Skeletal muscle satellite cell (primary cell): ENCODE results near the gene RPL15.
A peak's percentile ranks its signal among the peaks of the same experiment; 100 is the strongest.

Experiments
- H3K27me3 ChIP-seq: 2 replicates; pipeline ENCODE4 v1.7.0; 2013; ENCODE audit warnings: low read length; ENCODE audit not compliant: control insufficient read depth, insufficient read depth
- H3K36me3 ChIP-seq: 2 replicates; pipeline ENCODE4 v1.7.0; 2013; ENCODE audit warnings: mild to moderate bottlenecking, control low read depth, low read length; ENCODE audit not compliant: insufficient read depth
- H3K4me1 ChIP-seq: 2 replicates; pipeline ENCODE4 v1.7.0; 2013; ENCODE audit warnings: low read length; ENCODE audit not compliant: control insufficient read depth, insufficient read depth
- H3K4me2 ChIP-seq: 2 replicates; pipeline ENCODE4 v1.7.0; 2013; ENCODE audit warnings: mild to moderate bottlenecking, low read length
- H3K4me3 ChIP-seq: 2 replicates; pipeline ENCODE4 v1.7.0; 2013; ENCODE audit warnings: low read length
- H3K9ac ChIP-seq: 2 replicates; pipeline ENCODE4 v1.7.0; 2013; ENCODE audit warnings: mild to moderate bottlenecking, low read depth, low read length, moderate library complexity
- H3K9me3 ChIP-seq: replicated peaks from 2 replicates; pipeline ENCODE4 v1.7.0; 2013; ENCODE audit warnings: mild to moderate bottlenecking, control low read depth, low read length

The RPL15 gene

DNA sequence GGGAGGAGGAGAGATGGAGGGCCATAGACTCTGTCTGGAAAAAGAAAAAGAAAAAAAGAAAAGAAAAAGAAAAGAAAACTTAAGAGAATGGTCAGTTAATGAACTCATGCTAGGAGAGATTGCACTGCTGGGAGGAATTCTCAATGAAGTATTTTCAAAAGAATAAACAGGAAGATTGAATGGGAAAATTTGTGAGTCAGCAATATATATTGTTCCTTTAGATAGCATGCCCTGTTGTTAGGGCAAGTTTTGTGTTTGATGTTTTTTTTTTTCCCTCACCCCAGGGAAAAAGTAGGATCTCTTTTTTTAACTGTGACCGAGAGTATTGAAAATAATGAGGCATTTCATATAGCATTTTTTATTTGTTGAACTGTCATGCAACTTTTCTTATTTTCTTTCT, 20.4 kb downstream of the RPL15 start:
- no peak overlapping the region for H3K4me3 ChIP-seq
- no peaks in the 10 kb centered on the region for H3K9me3 ChIP-seq
- no peaks in the 10 kb centered on the region for H3K4me1 ChIP-seq
- H3K36me3 ChIP-seq = no peaks in the 10 kb centered on the region
- no peaks in the 10 kb centered on the region for H3K27me3 ChIP-seq
- no peak overlapping the region for H3K9ac ChIP-seq
- no peak overlapping the region for H3K4me2 ChIP-seq

DNA sequence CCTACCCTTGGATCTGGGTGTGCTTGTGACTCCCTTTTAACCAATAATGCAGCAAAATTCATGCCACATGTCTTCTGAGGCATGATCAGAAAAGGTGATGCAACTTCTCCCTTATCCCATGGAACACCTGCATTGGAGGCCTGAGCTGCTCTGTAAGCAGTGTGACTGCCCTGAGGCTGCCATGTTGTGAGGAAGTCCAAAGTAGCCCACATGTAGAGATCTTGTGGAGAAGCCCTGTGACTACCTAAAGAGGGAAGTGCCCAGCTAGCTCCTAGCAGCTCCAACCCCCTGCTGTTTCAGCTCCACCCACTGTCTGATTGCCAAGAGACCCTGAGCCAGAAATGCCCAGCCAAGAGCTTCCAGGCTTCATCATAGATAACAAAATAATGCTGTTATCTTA, 21.8 kb downstream of the RPL15 start:
- Histone ChIP-seq H3K9me3 (no peaks in the 10 kb centered on the region), H3K36me3 (no peaks in the 10 kb centered on the region), H3K4me1 (no peaks in the 10 kb centered on the region), H3K27me3 (peaks cover 3% of the 10 kb centered on the region), H3K4me3 (no peak overlapping the region), H3K9ac (no peak overlapping the region), H3K4me2 (no peak overlapping the region)

DNA sequence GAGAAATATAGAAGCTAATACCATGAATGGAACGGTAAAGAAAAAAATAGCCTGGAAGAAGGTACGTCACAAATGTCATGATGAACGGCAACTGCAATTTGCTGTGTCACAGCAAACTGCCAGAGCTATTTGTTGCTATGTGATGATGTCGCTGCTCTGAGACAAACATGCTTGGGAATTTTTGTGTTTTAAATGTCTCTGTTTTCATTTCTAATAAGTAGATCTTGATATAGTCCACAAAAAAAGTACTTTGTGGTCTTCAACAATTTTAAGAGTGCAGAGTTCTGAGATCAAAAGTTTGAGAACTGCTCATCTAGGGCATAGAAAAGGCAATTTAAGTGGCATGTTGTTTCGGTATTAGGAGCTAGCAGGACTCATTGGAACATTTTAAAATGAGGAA, 23.8 kb downstream of the RPL15 start:
- Histone ChIP-seq H3K9ac (no peak overlapping the region), H3K4me2 (no peak overlapping the region), H3K36me3 (no peaks in the 10 kb centered on the region), H3K9me3 (no peaks in the 10 kb centered on the region), H3K27me3 (peaks cover 11% of the 10 kb centered on the region), H3K4me3 (no peak overlapping the region), H3K4me1 (peaks cover 3% of the 10 kb centered on the region)

DNA sequence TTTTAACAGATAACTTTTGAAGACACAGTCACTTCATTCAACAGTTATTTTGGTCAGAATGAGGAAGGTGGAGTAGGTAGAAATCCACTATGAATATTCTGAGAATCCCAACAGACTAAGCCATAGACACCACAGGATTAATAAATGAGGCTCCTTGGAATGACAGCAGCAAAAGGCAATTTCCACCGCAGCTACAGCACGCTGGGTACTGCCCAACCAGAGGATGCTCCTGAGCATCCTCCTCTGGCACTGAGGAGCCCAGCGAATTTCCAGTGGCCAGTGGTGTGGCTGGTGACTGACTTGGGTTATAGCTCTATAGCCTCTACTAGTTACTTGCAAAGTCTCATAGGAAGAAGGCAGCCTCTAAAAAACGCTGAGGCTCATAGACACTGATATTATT, 24.5 kb downstream of the RPL15 start:
- no peak overlapping the region for H3K9ac ChIP-seq
- no peaks in the 10 kb centered on the region for H3K36me3 ChIP-seq
- no peaks in the 10 kb centered on the region for H3K9me3 ChIP-seq
- no peak overlapping the region for H3K4me3 ChIP-seq
- H3K4me1 ChIP-seq = peaks cover 5% of the 10 kb centered on the region
- no peak overlapping the region for H3K4me2 ChIP-seq
- H3K27me3 ChIP-seq = peaks cover 11% of the 10 kb centered on the region

DNA sequence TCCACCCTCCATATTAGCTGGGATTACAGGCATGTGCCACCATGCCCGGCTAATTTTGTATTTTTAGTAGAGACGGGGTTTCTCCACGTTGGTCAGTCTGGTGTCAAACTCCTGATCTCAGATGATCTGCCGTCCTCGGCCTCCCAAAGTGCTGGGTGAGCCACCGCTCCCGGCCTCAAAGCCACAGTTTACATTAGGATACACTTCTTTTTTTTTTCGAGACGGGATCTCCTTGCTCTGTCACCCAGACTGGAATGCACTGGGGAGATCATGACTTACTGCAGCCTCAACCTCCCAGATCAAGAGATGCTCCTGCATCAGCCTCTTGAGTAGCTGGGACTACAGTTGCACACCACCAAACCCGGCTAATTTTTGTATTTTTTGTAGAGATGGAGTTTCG, 25.6 kb downstream of the RPL15 start:
- no peak overlapping the region for H3K4me3 ChIP-seq
- H3K27me3 ChIP-seq = peaks cover 11% of the 10 kb centered on the region
- H3K4me1 ChIP-seq = peaks cover 15% of the 10 kb centered on the region
- H3K9me3 ChIP-seq = no peaks in the 10 kb centered on the region
- no peak overlapping the region for H3K4me2 ChIP-seq
- no peak overlapping the region for H3K9ac ChIP-seq
- no peaks in the 10 kb centered on the region for H3K36me3 ChIP-seq

DNA sequence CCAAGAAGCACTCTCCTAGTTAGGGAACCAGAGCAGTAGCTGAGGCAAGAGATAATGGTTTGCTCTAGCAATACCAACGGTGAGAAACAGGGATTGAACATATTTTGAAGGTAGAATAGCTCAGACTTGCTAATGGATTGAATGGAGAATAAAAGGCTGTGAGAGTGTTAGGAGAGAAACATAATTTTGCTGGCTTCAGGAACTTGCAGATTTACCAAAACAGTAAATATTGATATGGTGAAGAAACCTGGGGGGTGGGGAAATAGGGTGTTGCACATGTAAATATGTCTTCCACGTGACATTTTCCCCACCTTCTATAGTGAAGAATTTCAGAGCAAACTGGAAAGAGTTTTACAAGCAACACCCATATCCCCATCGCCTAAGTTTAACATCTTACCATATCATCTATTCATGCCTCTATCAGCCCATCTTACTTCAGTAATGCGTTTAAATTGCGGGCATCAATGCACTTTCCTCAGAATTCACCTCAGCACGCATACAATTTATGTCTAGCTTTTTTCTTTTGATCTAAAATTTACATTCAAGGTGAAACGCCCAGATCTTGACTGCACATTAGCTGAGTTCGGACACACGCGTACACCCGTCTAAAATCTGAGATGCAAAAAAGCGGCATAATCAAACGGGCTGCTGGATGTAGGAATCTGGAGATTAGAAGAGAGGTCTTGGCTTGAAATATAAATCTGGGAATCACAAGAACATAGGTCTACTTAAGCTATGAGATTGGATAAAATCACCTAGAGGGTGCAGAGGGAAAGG, 27.3 kb downstream of the RPL15 start:
- Histone ChIP-seq H3K9ac (peak overlapping the region; percentile 82), H3K4me3 (peak overlapping the region; percentile 96), H3K4me2 (peak overlapping the region; percentile 94), H3K27me3 (peaks cover 11% of the 10 kb centered on the region), H3K9me3 (no peaks in the 10 kb centered on the region), H3K36me3 (no peaks in the 10 kb centered on the region), H3K4me1 (peaks cover 23% of the 10 kb centered on the region)

DNA sequence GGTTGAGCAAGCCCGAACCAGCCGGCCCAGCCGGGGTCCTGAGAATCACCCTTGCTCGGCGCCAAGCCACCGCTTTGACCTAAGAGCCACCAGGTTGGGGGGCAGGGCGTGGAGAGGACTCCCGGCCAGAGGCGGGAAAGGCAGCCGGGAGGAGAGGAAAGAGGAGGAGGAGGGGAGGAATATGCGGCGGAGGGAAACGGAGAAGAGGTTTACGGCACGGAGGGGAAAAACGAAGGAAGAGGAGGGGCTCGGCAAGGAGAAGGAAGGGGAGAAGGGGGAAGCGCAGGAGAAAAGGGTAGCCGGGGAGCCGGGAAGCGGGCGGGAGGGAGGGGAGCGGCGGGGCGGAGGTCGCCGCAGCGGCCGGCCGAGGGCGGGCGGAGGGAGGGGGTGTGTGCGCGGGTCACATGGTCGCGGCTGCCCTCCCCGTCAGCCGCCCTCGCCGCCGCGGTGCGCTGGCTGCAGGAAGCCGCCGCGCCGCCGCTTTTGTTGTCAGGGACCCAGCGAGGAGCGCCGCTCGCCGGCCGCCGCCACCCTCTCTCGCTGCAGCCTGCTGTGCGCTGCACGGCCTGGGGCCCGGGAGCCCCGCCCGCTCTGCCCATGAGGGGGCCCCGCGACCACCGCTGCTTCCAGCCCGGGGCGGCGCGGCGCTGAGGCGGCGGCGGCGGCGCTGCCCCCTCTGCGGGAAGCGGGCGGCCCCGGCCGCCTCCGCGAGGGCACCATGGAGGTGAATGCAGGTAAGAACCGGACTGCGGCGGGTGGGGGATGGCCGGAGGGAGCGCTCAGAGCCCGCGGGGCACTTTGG, 28.1 kb downstream of the RPL15 start, which contains the start of gene NR1D2:
Gene NR1D2, plus strand, starts transcription at position 426 of the 802 bp plus-strand sequence. Its CDS starts 293 bp downstream, at position 719.
- Histone ChIP-seq H3K27me3 (peaks cover 11% of the 10 kb centered on the region), H3K4me3 (peak within 1 kb of the TSS; percentile 96), H3K36me3 (no peaks in the 10 kb centered on the region), H3K9me3 (no peaks in the 10 kb centered on the region), H3K9ac (peak within 1 kb of the TSS; percentile 88), H3K4me1 (peaks cover 23% of the 10 kb centered on the region), H3K4me2 (peak within 1 kb of the TSS; percentile 96)

DNA sequence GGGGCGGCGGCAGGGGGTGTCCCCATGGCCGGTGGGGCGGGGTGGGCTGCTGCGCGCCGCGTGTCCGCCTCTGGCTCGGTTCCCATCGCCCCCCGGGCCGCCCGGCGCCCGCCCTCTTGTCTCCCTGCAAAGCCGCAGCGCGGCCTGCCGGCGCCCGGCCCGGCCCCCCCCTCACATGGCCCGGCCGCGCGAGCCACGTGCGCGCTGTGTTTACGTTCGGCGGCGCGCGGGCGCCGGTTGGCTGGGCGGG, 28.7 kb downstream of the RPL15 start:
- H3K27me3 ChIP-seq = peaks cover 11% of the 10 kb centered on the region
- no peaks in the 10 kb centered on the region for H3K9me3 ChIP-seq
- peak overlapping the region; percentile 88 for H3K9ac ChIP-seq

DNA sequence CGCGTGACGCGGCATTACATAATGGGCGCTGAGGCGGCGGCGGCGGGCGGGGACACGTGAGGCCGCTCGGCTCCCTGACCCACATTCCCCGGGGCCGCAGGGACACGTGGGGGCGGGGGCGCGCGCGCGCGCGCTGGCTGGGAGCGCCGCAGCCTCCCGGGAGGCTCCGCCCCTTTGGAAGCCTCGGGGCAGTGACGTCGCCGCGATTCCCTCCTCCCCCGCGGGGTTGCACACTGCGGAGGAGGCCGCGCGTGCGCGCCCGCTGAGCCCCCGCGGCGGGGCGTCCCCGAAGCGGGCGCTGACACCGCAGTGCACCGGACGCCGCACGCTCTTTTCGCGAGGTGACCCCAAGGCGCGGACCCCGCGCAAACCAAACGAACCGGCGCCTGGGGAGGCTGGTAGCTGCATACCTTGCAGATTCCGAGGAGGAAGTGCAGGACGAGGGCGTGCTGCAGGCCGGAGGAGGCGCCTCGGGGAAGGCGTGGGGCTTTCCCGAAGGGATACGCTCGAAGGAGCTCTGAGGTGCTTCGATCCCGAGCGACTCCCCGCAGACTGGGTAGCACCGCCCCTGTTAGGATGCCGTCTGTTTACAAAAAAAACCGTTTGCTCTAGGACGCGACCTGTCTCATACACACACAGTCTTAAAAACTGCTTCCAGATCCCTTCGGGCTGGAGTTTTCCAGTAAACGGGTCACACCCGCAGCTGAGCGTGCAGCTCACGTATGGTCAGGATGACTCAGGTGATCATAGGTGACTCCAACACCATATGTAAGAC, 29.2 kb downstream of the RPL15 start:
- peaks cover 23% of the 10 kb centered on the region for H3K4me1 ChIP-seq
- H3K9ac ChIP-seq = peak overlapping the region; percentile 88

More for the DNA sequence above, 28.7 kb downstream of the RPL15 start:
- peak overlapping the region; percentile 94 for H3K4me2 ChIP-seq
- no peaks in the 10 kb centered on the region for H3K36me3 ChIP-seq
- H3K4me3 ChIP-seq = peak overlapping the region; percentile 96
- H3K4me1 ChIP-seq = peaks cover 23% of the 10 kb centered on the region

DNA sequence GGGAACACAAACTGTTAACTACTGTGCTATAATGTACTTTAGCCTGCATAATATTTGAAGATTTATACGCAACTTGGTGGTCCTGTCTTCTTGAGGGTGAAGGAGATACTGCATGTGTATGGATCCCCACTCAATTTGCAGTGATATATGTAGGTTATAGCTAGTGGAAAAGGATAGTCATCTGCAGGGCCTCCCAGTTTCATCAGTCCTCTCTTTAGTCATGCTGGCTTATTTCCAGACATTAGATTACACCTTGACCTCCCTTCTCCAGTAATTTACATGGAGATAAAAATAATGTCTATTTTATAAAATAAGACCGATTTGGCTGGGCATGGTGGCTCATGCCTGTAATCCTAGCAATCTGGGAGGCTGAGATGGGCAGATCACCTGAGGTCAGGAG, 31.8 kb downstream of the RPL15 start:
- Histone ChIP-seq H3K36me3 (no peaks in the 10 kb centered on the region), H3K27me3 (peaks cover 7% of the 10 kb centered on the region), H3K4me3 (no peak overlapping the region), H3K4me2 (no peak overlapping the region), H3K9me3 (no peaks in the 10 kb centered on the region), H3K9ac (no peak overlapping the region), H3K4me1 (peaks cover 23% of the 10 kb centered on the region)

More for the DNA sequence above, 29.2 kb downstream of the RPL15 start:
- no peaks in the 10 kb centered on the region for H3K9me3 ChIP-seq
- H3K4me3 ChIP-seq = peak overlapping the region; percentile 96
- peak overlapping the region; percentile 96 for H3K4me2 ChIP-seq
- H3K27me3 ChIP-seq = peaks cover 11% of the 10 kb centered on the region
- H3K36me3 ChIP-seq = no peaks in the 10 kb centered on the region

DNA sequence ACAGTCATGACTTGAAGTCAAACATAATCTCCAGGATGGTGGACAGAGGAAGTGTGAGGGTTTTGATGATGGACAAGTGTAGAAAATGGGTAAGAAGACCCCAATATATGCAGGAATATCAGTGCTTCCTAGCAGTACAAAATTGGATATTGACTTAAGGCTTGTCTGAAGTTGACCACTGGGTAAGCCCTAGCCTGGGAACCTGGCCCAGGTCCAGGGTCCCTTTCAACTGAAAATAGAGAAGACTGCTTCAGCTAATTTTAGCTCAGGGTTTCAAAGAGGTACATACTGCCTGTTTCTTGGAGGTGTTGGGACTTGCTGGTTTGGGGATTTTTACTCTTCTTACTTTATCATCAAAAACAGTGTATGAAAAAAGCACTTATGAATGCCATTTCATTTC, 32.9 kb downstream of the RPL15 start:
- H3K4me3 ChIP-seq = no peak overlapping the region
- H3K9ac ChIP-seq = no peak overlapping the region
- H3K4me1 ChIP-seq = peaks cover 20% of the 10 kb centered on the region
- H3K36me3 ChIP-seq = no peaks in the 10 kb centered on the region
- H3K9me3 ChIP-seq = no peaks in the 10 kb centered on the region
- no peaks in the 10 kb centered on the region for H3K27me3 ChIP-seq
- H3K4me2 ChIP-seq = no peak overlapping the region
